MG63 (cell line): ENCODE data around the gene PLCH1. TPM values are rescaled to one million over a fixed set of nuclear protein-coding genes. Genes with fewer than 3 reads are reported as not detected.

Experiments used
- DNase-seq: peaks from one replicate; pipeline ENCODE4 v3.0.0-alpha.2; 2020
- H3K27me3 ChIP-seq: fragments of 250-450 bp; sonication (Bioruptor Pico); 2 replicates; pipeline ENCODE4 v1.5.1; 2020; ENCODE audit warnings: mild to moderate bottlenecking, moderate library complexity
- H3K36me3 ChIP-seq: fragments of 250-450 bp; sonication (Bioruptor Pico); 2 replicates; pipeline ENCODE4 v1.5.1; 2020; ENCODE audit warnings: mild to moderate bottlenecking, moderate library complexity
- H3K4me3 ChIP-seq: fragments of 250-450 bp; sonication (Bioruptor Pico); 2 replicates; pipeline ENCODE4 v1.5.1; 2020; ENCODE audit warnings: mild to moderate bottlenecking, moderate library complexity
- H3K9me3 ChIP-seq: fragments of 250-450 bp; sonication (Bioruptor Pico); 2 replicates; pipeline ENCODE4 v1.5.1; 2020; ENCODE audit warnings: mild to moderate bottlenecking, moderate library complexity
- total RNA-seq: library from RNA; depleted of rRNA; stranded (reverse); fragments of >200 nt; shearing (Covaris generic); gene quantifications from 2 replicates; pipeline ENCODE4 v1.2.3, GENCODE V29; 2014; ENCODE audit warnings: low replicate concordance

The PLCH1 gene
- total RNA-seq, 1 experiment from 2014 or later = not detected

DNA sequence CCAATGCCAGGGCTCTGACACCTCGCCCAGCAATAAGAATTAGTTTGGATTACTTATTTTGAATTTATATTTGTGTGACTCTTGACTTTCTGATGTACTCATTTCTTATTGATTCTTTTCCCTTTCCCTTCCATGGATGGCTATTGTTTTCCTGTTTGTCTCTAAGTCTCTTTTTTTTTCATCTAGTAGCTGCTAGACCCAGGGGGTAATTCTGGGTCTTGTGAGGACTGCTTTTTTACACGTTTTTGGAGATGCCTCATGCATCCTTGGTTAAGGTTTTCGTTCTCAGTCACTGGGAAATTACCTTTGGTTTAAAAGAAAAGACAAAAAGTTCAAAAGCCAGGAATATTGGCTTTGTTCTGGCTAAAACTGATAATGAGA, 381.2 kb downstream of the PLCH1 start:
- DNase-seq = no peak
- Histone ChIP-seq H3K9me3 (no peaks in the 10 kb centered on the region), H3K27me3 (no peaks in the 10 kb centered on the region), H3K4me3 (no peak overlapping the region), H3K36me3 (no peaks in the 10 kb centered on the region)

DNA sequence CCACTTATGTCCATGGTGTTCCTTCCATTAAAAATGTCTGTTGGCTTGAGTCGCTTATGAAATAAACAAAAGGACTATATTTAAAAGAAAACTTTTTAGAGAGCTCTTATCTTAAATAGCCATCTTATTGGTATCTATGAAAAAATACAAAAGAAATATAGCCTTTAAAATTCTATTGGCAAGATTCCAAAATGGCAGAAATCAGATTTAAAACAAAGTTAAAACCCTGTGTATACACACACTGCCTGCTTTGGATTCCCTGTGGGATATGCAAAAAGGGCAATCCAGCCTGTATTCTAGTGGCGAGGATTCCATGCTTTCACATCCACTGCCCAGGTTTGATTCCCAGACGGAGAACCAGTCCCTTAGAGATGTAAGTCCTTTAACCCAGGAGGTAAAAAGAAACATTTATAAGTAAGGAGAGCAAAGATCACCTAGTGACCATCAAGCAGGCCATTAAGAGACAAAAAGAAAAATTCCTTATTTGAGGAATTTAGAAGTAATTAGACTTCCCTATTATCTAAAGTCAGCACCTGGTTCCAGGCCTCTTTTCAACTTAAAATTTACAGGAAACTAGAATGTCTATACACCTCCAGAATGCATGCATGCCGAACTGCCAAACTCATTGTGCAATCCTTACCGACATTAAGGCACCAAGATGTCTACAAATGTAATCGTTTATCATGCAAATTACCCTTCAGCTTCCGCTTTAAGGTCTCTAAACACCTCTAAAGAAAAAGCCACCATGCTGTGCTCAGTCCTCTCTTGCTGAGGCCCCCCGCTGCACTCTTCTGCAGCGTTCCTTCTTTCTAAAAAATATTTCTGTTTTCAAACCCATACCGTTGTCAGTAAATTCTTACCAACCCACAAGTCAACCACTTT, 381.8 kb downstream of the PLCH1 start:
- no peaks in the 10 kb centered on the region for H3K36me3 ChIP-seq
- H3K9me3 ChIP-seq = no peaks in the 10 kb centered on the region
- no peaks in the 10 kb centered on the region for H3K27me3 ChIP-seq
- H3K4me3 ChIP-seq = no peak overlapping the region
- DNase-seq = no peak

- no peaks in the 10 kb centered on the region for H3K9me3 ChIP-seq
- no peak for DNase-seq
- H3K27me3 ChIP-seq = no peaks in the 10 kb centered on the region
- H3K36me3 ChIP-seq = no peaks in the 10 kb centered on the region
- no peak overlapping the region for H3K4me3 ChIP-seq
Observed at GRCh38 chr3:155360281-155360680, 384.6 kb downstream of the PLCH1 start.

GRCh38 chr3:155356594-155357370, 388.1 kb downstream of the PLCH1 start:
- Histone ChIP-seq H3K36me3 (no peaks in the 10 kb centered on the region), H3K27me3 (no peaks in the 10 kb centered on the region), H3K4me3 (no peak overlapping the region), H3K9me3 (no peaks in the 10 kb centered on the region)
- no peak for DNase-seq

DNA sequence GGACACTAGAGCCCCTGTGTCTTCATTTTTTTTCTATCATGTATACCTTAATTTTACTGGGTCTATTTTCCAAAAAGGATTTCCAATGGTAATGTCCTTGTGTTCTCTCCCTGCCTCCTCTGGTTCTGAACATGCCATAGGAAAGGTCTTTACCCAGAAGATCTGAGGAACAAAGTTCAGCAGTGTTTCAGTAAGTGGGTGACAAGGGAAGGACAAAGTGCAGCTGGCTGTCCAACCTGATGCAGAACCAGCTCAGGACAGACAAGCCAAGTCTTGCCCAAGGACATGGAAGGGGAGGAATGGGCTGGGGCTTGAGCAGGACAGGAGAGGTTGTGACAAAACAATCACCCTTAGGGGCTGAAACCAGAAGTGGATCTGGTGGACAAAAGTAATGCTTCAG, 390.2 kb downstream of the PLCH1 start:
- Histone ChIP-seq H3K27me3 (no peaks in the 10 kb centered on the region), H3K9me3 (peaks cover 2% of the 10 kb centered on the region; the same call in 1 of the 2 replicates), H3K36me3 (no peaks in the 10 kb centered on the region), H3K4me3 (no peak overlapping the region)
- DNase-seq = no peak

- Histone ChIP-seq H3K9me3 (peaks cover 2% of the 10 kb centered on the region; the same call in 1 of the 2 replicates), H3K36me3 (no peaks in the 10 kb centered on the region), H3K4me3 (no peak overlapping the region), H3K27me3 (no peaks in the 10 kb centered on the region)
- DNase-seq = no peak
Observed at GRCh38 chr3:155352900-155353490, 391.9 kb downstream of the PLCH1 start.

DNA sequence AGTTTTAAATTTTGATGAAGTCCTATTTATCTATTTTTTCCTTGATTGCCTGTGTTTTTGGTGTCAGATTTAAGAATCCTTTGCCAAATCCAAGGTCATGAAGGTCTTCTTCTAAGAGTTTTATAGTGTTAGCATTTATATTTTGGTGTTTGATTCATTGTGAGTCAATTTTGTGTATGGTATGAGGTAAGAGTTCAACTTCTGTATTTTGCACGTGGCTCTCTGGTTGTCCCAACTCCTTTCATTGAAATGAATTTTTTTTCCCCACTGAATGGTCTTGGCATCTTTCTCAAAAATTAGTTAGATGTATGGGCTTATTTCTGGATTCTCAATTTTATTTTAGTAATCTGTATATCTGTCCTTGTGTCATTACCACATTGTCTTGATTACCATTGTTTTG, 394.3 kb downstream of the PLCH1 start:
- Histone ChIP-seq H3K36me3 (no peaks in the 10 kb centered on the region), H3K4me3 (no peak overlapping the region), H3K9me3 (peaks cover 2% of the 10 kb centered on the region; the same call in 1 of the 2 replicates), H3K27me3 (no peaks in the 10 kb centered on the region)
- no peak for DNase-seq

DNA sequence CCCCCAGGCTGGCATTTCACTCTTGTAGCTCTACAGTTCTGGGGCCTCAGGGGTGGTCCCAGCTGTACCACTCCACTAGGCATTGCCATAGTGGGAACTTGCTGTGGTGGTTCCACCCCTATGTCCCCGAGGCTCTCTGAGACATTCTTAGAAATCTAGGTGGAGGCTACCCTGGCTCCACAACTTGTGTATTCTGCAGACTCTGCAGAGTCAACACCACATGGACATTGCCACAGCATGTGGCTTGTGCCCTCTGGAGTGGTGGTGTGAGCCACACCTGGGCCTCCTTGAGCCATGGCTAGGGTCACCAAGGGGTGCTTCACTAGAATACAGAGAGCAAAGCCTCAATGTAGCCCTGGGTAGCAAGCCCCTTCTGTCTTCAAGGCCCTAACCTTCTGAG, 397.0 kb downstream of the PLCH1 start:
- Histone ChIP-seq H3K9me3 (peaks cover 2% of the 10 kb centered on the region; the same call in 1 of the 2 replicates), H3K27me3 (no peaks in the 10 kb centered on the region), H3K36me3 (no peaks in the 10 kb centered on the region), H3K4me3 (no peak overlapping the region)
- no peak for DNase-seq

DNA sequence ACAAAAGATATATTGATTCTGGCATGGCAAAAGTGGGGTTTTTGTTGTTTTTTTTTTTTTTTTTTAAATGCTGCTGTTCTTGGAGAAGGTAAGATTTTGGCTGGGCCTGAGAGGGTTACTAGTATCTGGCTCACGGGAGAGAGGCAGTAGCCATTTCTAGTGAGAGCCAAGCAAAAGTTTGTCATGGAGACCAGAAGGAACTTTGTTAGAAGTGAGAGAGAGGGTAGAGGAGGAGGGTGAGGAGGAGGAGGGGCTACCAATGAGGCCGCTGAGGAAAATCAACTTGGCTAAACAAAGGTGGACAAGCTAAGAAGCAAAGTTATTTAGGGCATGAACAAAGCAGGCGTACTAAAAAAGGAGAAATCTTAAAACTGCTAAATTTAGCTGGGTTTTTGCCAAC, 402.5 kb downstream of the PLCH1 start:
- no peaks in the 10 kb centered on the region for H3K27me3 ChIP-seq
- no peak overlapping the region for H3K4me3 ChIP-seq
- no peaks in the 10 kb centered on the region for H3K9me3 ChIP-seq
- H3K36me3 ChIP-seq = no peaks in the 10 kb centered on the region
- DNase-seq = no peak

- no peak for DNase-seq
Observed at GRCh38 chr3:155339052-155339451, 405.8 kb downstream of the PLCH1 start.

DNA sequence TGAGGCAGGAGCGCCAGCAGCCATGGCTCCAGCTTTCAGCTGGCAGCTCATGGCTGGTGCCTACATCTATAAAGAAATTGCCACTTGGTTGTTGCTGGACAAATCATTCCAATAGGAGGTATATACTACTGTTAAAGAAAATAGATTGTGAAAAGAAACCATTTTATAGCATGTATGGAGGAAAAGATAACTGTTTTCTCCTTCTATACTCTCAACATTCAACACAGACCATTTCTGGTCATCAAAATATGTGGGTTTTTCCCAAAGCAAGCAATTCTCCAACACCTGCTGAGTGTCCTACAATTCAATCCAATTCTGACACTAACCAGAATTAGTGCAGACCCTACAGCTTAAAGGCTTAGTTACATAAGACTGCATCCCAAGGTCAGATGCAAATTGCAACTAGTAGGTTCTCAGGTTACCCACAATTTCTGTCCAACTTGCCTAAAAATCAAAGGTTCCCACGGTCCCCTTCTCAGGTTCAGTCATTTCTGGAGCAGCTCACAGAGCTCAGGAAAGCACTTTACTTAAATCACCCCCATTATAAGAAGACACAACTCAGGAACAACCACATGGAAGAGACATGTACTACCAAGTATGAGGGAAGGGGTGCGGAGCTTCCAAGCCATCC, 409.0 kb downstream of the PLCH1 start:
- Histone ChIP-seq H3K36me3 (no peaks in the 10 kb centered on the region), H3K9me3 (no peaks in the 10 kb centered on the region), H3K4me3 (no peak overlapping the region), H3K27me3 (peaks cover 3% of the 10 kb centered on the region)
- DNase-seq = no peak

More at GRCh38 chr3:155339052-155339451, 405.8 kb downstream of the PLCH1 start:
- H3K36me3 ChIP-seq = no peaks in the 10 kb centered on the region
- H3K4me3 ChIP-seq = no peak overlapping the region
- H3K9me3 ChIP-seq = no peaks in the 10 kb centered on the region
- peaks cover 3% of the 10 kb centered on the region; the same call in 1 of the 2 replicates for H3K27me3 ChIP-seq

GRCh38 chr3:155334914-155335723, 409.8 kb downstream of the PLCH1 start:
- Histone ChIP-seq H3K36me3 (no peaks in the 10 kb centered on the region), H3K27me3 (peaks cover 3% of the 10 kb centered on the region), H3K4me3 (no peak overlapping the region), H3K9me3 (no peaks in the 10 kb centered on the region)
- DNase-seq = no peak

DNA sequence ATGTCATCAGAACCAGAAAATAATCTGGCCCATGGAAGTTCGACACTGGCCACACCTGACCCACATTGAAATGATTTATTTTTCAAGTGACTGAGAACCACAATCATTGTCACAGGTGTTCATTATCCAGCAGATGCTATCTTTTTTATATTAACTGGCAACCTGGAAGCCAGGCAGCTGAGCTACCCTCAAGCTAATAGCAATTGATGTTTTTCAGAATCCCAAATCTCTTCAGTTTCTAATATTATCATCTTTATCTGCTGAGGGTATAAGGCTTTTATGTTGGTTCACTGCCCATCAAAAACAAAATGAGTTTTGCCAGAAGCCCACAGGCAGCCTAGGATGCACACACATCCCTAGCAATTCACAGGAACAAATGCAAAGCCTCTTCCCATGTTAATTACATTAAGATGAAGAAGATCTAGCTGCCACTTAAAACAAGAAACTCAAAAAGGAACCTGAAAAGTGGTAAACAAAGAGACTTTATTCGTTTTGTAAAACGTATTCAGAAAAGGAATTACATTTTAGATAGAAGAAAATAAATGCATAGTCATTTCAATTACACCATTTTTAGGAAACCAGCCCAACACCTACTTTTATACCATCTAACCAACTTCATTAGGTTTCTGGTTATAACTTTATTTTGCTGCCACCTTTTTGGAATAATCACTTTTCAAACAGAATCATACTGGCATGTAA, 410.5 kb downstream of the PLCH1 start:
- H3K27me3 ChIP-seq = peaks cover 3% of the 10 kb centered on the region
- no peak overlapping the region for H3K4me3 ChIP-seq
- no peaks in the 10 kb centered on the region for H3K36me3 ChIP-seq
- no peak for DNase-seq
- no peaks in the 10 kb centered on the region for H3K9me3 ChIP-seq

DNA sequence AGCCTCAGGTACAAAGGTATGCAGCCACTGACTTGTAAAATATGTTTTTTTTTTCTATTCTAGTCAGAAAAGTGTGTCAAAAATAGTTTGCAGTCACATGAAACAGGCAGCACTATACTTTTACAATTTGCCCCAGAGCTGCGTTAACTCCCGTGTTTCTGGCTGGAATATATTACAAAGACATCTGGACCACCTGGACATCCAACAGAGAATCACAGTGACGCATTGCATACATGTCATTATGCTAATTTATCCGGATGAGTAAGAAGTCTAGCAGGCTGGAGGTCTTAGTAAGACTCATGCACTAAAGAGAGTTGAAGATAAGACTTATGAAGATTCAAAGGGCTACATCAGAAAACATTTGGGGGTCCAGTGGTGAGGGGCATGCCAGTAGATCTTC, 412.2 kb downstream of the PLCH1 start:
- Histone ChIP-seq H3K27me3 (peaks cover 3% of the 10 kb centered on the region), H3K36me3 (no peaks in the 10 kb centered on the region), H3K4me3 (no peak overlapping the region), H3K9me3 (no peaks in the 10 kb centered on the region)
- DNase-seq = no peak

DNA sequence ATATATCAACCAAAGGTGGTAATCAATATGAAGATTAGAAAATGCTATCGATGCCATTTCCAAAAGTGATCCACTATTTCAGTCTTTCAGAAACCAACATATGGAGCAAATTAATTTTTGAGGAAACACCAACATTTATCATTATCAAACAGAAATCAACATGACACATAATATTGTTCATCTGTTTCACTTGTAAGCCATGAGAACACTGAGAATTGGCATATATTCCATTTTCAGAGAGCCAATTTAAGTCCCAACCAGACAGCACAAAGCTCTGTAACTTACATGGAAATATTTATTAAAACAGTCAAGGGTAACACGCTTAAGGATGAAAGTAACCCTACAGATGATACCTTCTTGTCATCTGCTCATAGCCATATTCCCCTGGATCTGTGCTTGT, 413.8 kb downstream of the PLCH1 start:
- Histone ChIP-seq H3K36me3 (no peaks in the 10 kb centered on the region), H3K27me3 (no peaks in the 10 kb centered on the region; the same call in 1 of the 2 replicates), H3K4me3 (no peak overlapping the region), H3K9me3 (no peaks in the 10 kb centered on the region)
- no peak for DNase-seq
